DOHH2 (cell line): Measurements from ENCODE around the gene CBFA2T2.

ENCODE experiments used
- H3F3A ChIP-seq: fragments of 200-600 bp; sonication (generic), shearing (Covaris generic); 2 replicates; pipeline ENCODE4 v1.6.0; 2016; ENCODE audit warnings: antibody characterized with exemption, mild to moderate bottlenecking; ENCODE audit not compliant: control insufficient read depth, insufficient read depth
- H3K27ac ChIP-seq: fragments of 200-600 bp; sonication (generic); 2 replicates; pipeline ENCODE4 v1.5.1; 2014; ENCODE audit warnings: low read depth, mild to moderate bottlenecking, low read length, moderate library complexity
- H3K27me3 ChIP-seq: fragments of 200-600 bp; sonication (generic); 2 replicates; pipeline ENCODE4 v1.6.1; 2014; ENCODE audit warnings: mild to moderate bottlenecking, low read length, mixed read lengths; ENCODE audit not compliant: control insufficient read depth
- H3K36me3 ChIP-seq: fragments of 200-600 bp; sonication (generic); 2 replicates; pipeline ENCODE4 v1.6.1; 2014; ENCODE audit warnings: mild to moderate bottlenecking, low read length, moderate library complexity, mixed read lengths; ENCODE audit not compliant: control insufficient read depth
- H3K4me1 ChIP-seq: fragments of 200-600 bp; sonication (generic); 2 replicates; pipeline ENCODE4 v1.6.1; 2014; ENCODE audit warnings: mild to moderate bottlenecking, low read length, mixed read lengths; ENCODE audit not compliant: control insufficient read depth
- H3K4me2 ChIP-seq: fragments of 200-600 bp; sonication (generic); 2 replicates; pipeline ENCODE4 v1.6.0; 2014; ENCODE audit warnings: mild to moderate bottlenecking, low read length, moderate library complexity
- H3K4me3 ChIP-seq: fragments of 200-600 bp; sonication (generic); 2 replicates; pipeline ENCODE4 v1.5.1; 2014; ENCODE audit warnings: mild to moderate bottlenecking, low read length, mixed read lengths
- H3K79me2 ChIP-seq: fragments of 200-600 bp; sonication (generic); 2 replicates; pipeline ENCODE4 v1.6.1; 2014; ENCODE audit warnings: mild to moderate bottlenecking, low read length, mixed read lengths; ENCODE audit not compliant: control insufficient read depth
- H3K9me2 ChIP-seq: fragments of 200-600 bp; sonication (generic); replicated peaks from 2 replicates; pipeline ENCODE4 v1.6.1; 2014; ENCODE audit warnings: mild to moderate bottlenecking, low read length, mixed read lengths; ENCODE audit not compliant: control insufficient read depth
- H3K9me3 ChIP-seq: fragments of 200-600 bp; sonication (generic); 2 replicates; pipeline ENCODE4 v1.6.1; 2014; ENCODE audit warnings: antibody characterized with exemption, low read length, mixed read lengths; ENCODE audit not compliant: control insufficient read depth, insufficient read depth
- H4K20me1 ChIP-seq: fragments of 200-600 bp; sonication (generic); 2 replicates; pipeline ENCODE4 v1.6.0; 2014; ENCODE audit warnings: low read depth, mild to moderate bottlenecking, antibody characterized with exemption, low read length, moderate library complexity; ENCODE audit not compliant: control insufficient read depth, insufficient read depth
- EZH2phosphoT487 ChIP-seq: fragments of 200-600 bp; sonication (generic); IDR thresholded peaks from 2 replicates; pipeline ENCODE4 v1.6.1; 2017; ENCODE audit warnings: borderline replicate concordance, mild to moderate bottlenecking, antibody characterized with exemption, low read length, moderate library complexity, mixed read lengths
- TF ChIP-seq, protein P1 (sequence below): fragments of 200-600 bp; sonication (generic); IDR thresholded peaks from one replicate; pipeline ENCODE4 v1.5.1; 2014; ENCODE audit warnings: antibody characterized with exemption, mild to moderate bottlenecking, low read depth, low read length; ENCODE audit not compliant: poor library complexity, severe bottlenecking

Gene CBFA2T2

GRCh38 chr20:33602826-33603590 lies 113.1 kb downstream of the CBFA2T2 start:
- Histone ChIP-seq H3K27me3 (no peaks in the 10 kb centered on the region), H3K79me2 (no peaks in the 10 kb centered on the region), H3K9me2 (no peaks in the 10 kb centered on the region), H3K4me2 (peak overlapping the region; percentile 45), H4K20me1 (no peaks in the 10 kb centered on the region), H3K4me3 (peak overlapping the region; percentile 3; the same call in 1 of the 2 replicates), H3K36me3 (peaks cover 4% of the 10 kb centered on the region; the same call in 1 of the 2 replicates), H3K27ac (no peak overlapping the region; the same call in 1 of the 2 replicates), H3F3A (no peaks in the 10 kb centered on the region), H3K4me1 (peaks cover 22% of the 10 kb centered on the region), H3K9me3 (no peaks in the 10 kb centered on the region)
- no peak for TF ChIP-seq EZH2phosphoT487
- TF ChIP-seq, protein P1, sequence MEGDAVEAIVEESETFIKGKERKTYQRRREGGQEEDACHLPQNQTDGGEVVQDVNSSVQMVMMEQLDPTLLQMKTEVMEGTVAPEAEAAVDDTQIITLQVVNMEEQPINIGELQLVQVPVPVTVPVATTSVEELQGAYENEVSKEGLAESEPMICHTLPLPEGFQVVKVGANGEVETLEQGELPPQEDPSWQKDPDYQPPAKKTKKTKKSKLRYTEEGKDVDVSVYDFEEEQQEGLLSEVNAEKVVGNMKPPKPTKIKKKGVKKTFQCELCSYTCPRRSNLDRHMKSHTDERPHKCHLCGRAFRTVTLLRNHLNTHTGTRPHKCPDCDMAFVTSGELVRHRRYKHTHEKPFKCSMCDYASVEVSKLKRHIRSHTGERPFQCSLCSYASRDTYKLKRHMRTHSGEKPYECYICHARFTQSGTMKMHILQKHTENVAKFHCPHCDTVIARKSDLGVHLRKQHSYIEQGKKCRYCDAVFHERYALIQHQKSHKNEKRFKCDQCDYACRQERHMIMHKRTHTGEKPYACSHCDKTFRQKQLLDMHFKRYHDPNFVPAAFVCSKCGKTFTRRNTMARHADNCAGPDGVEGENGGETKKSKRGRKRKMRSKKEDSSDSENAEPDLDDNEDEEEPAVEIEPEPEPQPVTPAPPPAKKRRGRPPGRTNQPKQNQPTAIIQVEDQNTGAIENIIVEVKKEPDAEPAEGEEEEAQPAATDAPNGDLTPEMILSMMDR = no peak

DNA sequence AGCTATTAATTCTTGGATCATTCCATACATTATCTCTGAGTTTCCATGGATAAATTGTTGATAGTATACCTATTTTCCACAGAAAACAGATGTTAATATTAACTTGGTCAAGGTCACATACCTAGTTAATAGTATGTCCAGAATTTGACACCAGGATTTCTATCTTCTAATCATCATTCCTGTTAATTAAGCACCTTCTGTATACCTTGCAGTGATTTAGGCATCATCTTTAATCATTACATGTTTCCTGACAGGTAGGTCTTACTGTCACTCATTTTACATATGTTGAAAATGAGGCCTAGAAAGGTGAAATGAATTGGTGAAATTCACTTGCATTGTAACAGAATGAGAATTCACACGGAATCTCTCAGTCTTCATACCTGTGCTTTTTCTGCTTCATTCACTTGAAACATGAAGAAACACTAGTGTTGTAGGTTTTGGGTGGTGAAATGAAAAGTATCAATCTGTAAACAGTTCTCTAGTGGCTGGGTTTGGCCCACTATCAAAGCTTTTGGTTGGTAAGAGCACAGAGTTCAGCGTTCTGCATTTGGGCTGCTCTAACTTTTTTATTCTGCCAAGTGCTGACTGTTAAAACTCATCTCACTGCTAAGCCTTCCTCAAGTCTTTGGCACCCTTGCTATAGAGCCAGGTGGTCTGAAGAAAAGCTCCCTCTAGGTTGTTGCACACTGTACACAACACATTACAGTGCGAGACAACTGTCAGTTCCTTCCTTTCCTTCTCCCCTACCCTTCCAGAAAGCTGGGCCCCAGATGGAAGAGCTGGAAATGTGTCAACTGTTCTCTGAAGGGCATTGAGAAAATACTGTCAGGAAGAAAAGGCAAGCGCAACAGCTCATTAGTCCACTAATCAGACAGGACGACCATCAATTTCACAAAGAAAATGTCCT lies 114.4 kb downstream of the CBFA2T2 start:
- no peak for TF ChIP-seq EZH2phosphoT487
- TF ChIP-seq, protein P1 = no peak
- no peaks in the 10 kb centered on the region for H3K9me2 ChIP-seq
- H4K20me1 ChIP-seq = no peaks in the 10 kb centered on the region
- no peaks in the 10 kb centered on the region for H3K27me3 ChIP-seq
- H3F3A ChIP-seq = no peaks in the 10 kb centered on the region
- peaks cover 25% of the 10 kb centered on the region for H3K4me1 ChIP-seq
- no peaks in the 10 kb centered on the region for H3K79me2 ChIP-seq
- H3K4me3 ChIP-seq = no peak overlapping the region
- no peak overlapping the region for H3K27ac ChIP-seq
- no peaks in the 10 kb centered on the region for H3K9me3 ChIP-seq
- H3K36me3 ChIP-seq = peaks cover 9% of the 10 kb centered on the region
- H3K4me2 ChIP-seq = no peak overlapping the region

- H3K27ac ChIP-seq = no peak overlapping the region
- TF ChIP-seq, protein P1 = no peak
- no peak for TF ChIP-seq EZH2phosphoT487
- no peak overlapping the region for H3K4me3 ChIP-seq
- H3F3A ChIP-seq = no peaks in the 10 kb centered on the region
- no peaks in the 10 kb centered on the region for H3K79me2 ChIP-seq
- H3K9me2 ChIP-seq = no peaks in the 10 kb centered on the region
- no peaks in the 10 kb centered on the region for H3K27me3 ChIP-seq
- no peaks in the 10 kb centered on the region for H4K20me1 ChIP-seq
- no peaks in the 10 kb centered on the region for H3K9me3 ChIP-seq
- H3K36me3 ChIP-seq = peaks cover 9% of the 10 kb centered on the region
- no peak overlapping the region for H3K4me2 ChIP-seq
- peaks cover 30% of the 10 kb centered on the region for H3K4me1 ChIP-seq
These were observed 115.1 kb downstream of the CBFA2T2 start for GRCh38 chr20:33604991-33605370.
